Posterior vena cava (tissue), 2 donors: ENCODE data around the gene TARBP1. TPM values are rescaled to one million over a fixed set of nuclear protein-coding genes. Genes with fewer than 3 reads are reported as not detected.
"Not testable (repeated sequence)": the region's sequence is repeated elsewhere in the genome, so short reads cannot be mapped to it uniquely, and the experiment has no call there.

Source experiments
- DNase-seq: peaks from one replicate; pipeline ENCODE4 v3.0.0-alpha.2; 2020; ENCODE audit warnings: low spot score
- intact Hi-C, 2 donors: fragments of 100-400 bp; cut with DNase I; formaldehyde crosslinking; loops; one replicate each; pipeline versions ENCODE4 v1.14.1 to v1.14.2; 2022 to 2023
- total RNA-seq, 2 donors: library from RNA; stranded (reverse); fragmentation: NEBNext Ultra II Directional; extraction: Animal tissue kit (Norgen Biotek cat#: 25700); gene quantifications; one replicate each; pipeline ENCODE4 v1.2.1, GENCODE V29; 2021
- donor health status: DM: yes; HTN: yes; CAD: no.
- donor health status: DM: yes; HTN: yes; CAD: no.

Gene TARBP1
- total RNA-seq, 2 donors from 2014 or later: 13.8 to 20.0 TPM

GRCh38 chr1:234509457-234510328 is 30.7 kb upstream of the TARBP1 start:
- intact Hi-C loops: loop anchor here (5.0 to 10.0 kb wide), 3 partner anchors 83 to 465 kb away; no protein-coding TSS in a partner anchor
- no peak for DNase-seq

DNA sequence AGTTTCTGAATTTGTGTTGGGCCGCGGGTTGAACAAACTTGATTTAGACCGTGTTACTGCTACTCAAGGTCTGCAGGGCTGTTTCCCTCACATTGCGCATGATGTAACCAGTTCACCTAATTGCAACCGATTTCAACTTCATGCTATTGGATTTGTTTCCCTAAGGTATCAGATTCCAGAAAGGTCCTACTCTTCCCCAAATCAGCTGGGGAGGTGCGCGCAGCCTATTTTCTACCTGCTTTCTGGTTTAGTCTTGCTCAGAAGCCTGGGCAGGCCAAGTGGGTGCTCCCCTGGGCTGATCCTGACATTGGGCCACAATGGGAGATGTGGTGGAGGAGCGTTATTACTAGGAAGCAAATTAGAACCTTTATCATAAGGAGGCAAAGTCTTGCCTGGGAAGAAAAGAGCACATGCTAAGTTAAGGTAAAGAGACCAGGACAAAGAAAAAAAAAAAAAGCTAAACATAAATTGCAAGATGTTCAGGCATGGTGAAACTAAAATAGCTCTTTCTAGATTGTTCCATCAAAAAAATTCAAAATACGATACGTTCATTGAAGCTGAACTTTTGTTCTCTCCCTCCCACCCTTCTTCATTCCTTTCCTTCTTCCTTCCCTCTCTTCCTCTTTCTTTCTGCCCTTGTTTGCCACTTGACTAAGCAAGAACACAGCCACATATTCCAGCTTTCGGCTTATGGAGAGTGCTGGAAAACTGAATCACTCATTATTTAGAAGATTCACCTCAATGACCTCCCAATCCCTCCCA is 28.8 kb upstream of the TARBP1 start:
- intact Hi-C loops: loop anchor here (5.0 to 10.0 kb wide), 3 partner anchors 84 to 467 kb away; no protein-coding TSS in a partner anchor
- no peak for DNase-seq

DNA sequence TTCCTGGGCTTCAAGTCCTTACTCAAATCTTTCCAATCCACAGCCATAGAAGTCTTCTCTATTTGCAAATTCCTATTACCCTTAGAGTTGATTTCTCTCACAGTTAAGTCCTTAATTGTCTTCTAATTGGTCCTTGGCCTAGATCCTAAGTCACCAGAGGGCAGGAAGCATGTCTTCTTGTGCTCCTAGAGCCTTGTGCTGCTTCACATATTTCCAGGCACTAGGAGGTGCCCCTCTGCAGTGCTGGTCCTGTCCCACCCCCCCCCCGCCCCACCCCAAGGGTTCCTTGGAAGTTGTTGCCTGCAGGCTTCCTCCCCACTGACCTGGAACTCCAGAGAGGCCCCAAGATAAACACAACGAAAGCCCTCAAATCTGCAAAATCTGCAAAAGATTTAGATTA is 28.1 kb upstream of the TARBP1 start:
- intact Hi-C loops: loop anchor here (5.0 to 10.0 kb wide), 3 partner anchors 85 to 468 kb away; no protein-coding TSS in a partner anchor
- DNase-seq: no peak

DNA sequence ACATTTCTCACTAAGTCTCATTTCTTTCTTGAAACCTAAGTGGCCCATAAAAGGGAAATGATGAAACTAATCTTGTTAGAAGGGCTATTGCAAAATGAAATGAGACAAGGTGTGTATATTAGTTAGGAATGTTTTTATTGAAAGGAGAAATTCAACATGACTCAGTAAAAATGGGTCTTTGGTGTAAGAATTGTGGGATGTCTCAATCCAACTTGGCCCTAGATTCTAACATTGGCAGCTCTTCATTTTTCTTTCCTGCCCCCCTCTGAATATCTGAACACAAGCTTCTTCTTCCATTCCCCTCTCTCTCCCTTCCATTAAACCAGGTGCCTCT is 26.8 kb upstream of the TARBP1 start:
- no peak for DNase-seq
- intact Hi-C loops: loop anchor here (5.0 to 10.0 kb wide), 3 partner anchors 87 to 469 kb away; no protein-coding TSS in a partner anchor

- intact Hi-C loops: loop anchor here (5.0 to 10.0 kb wide), 3 partner anchors 87 to 470 kb away; no protein-coding TSS in a partner anchor
- DNase-seq: no peak
Measured at GRCh38 chr1:234504969-234505768, 26.2 kb upstream of the TARBP1 start.

DNA sequence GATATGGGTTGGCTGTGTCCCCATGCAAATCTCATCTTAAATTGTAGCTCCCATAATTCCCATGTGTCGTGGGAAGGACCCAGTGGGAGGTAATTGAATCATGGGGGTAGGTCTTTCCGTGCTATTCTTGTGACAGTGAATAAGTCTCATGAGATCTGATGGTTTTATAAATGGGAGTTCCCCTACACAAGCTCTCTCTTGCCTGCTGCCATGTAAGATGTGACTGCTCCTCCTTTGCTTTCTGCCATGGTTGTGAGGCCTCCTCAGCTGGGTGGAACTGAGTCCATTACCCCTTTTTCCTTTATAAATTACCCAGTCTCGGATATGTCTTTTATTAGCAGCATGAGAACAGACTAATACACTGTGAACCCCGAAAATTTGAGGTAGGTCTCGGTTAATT is 25.3 kb upstream of the TARBP1 start:
- intact Hi-C loops: loop anchor here (10.0 kb wide), 2 partner anchors 91 to 471 kb away; no protein-coding TSS in a partner anchor

GRCh38 chr1:234503193-234504050 is 24.4 kb upstream of the TARBP1 start:
- intact Hi-C loops: loop anchor here (10.0 kb wide), 2 partner anchors 91 to 471 kb away; no protein-coding TSS in a partner anchor
- no peak for DNase-seq

More for the DNA sequence above, 25.3 kb upstream of the TARBP1 start:
- not testable (repeated sequence) for DNase-seq

DNA sequence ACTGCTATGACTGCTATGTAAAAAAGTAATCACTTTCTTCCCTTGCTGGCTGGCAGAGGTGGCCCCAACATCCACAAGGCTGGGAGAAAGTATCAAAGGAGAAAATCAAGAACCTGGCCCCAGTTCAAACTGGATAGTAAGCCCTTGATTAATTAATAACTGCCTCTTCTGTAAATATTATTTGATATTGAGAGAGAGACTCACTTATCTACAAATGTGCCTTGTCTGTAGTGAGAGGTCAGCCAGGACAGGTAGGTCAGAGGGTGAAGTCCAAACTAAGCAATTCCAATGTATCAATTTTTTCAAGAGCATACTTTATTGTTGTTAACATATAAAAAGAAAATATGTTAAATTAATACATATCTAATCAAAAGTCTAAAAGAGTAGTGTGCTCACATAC is 23.8 kb upstream of the TARBP1 start:
- intact Hi-C loops: loop anchor here (10.0 kb wide), 2 partner anchors 92 to 472 kb away; no protein-coding TSS in a partner anchor
- no peak for DNase-seq

DNA sequence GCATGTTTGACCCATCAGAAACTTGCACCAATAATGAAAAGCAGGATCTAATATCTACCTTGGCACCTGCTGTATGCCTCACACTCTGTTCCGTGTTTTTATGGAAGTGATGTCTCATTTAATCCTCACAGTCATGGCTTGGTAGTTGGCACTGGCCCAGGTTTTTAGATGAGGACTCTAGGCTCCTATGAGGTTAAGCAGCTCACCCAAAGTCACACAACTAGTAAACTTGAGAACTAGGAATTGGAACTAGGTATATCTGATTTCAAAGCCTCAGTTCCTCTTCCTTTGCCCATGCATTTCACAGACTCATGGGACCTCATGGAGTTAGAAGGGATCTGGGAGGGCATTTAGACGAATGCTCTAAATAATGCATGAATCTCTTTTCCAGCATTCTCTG is 21.3 kb upstream of the TARBP1 start:
- intact Hi-C loops: loop anchor here (10.0 kb wide), 2 partner anchors 95 to 475 kb away; no protein-coding TSS in a partner anchor

GRCh38 chr1:234499943-234500245 is 20.9 kb upstream of the TARBP1 start:
- intact Hi-C loops: loop anchor here (5.0 to 10.0 kb wide), 6 partner anchors 95 to 592 kb away; no protein-coding TSS in a partner anchor
- no peak for DNase-seq

More for the DNA sequence above, 21.3 kb upstream of the TARBP1 start:
- DNase-seq: no peak

DNA sequence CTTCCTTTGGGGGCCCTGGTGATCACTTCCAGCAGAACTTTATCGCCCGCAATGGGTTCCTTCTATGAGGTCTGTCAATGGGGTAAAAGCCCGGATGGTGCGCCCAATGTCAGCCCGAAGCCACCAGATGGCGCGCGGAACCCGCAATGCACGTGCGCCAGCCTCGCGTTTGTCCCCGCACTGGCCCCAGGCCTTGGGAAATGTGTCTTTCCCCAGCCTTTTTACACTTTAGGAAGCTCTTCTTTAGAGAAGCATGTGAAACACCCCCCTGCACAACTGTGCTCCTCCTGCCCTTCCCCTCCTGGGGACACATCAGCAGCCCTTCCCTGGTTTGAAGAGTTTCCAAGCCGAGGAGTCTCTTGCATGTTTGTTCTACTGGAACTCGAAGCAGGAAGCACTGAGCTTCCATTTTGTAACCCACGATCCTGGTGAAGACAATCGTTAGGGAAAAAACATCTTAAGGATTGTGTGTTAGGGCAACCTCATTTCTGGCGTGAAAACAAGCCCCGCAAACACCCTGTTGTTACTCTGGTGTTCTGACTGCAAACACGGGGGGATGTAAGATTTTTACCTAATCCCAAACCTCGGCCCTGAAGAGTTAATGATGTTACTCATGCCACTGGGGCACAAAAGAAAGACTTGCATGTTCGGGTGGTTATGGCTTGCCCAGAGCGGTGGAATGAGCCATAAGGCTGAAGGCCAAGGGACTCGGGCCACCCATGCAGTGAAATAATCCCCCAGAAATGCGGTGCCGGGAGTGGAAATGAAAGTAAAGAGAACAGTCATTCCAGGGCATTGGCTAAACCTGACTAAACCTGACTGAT is 20.4 kb upstream of the TARBP1 start:
- intact Hi-C loops: loop anchor here (5.0 kb wide), 4 partner anchors 108 to 593 kb away; no protein-coding TSS in a partner anchor
- peak; percentile 98 for DNase-seq

DNA sequence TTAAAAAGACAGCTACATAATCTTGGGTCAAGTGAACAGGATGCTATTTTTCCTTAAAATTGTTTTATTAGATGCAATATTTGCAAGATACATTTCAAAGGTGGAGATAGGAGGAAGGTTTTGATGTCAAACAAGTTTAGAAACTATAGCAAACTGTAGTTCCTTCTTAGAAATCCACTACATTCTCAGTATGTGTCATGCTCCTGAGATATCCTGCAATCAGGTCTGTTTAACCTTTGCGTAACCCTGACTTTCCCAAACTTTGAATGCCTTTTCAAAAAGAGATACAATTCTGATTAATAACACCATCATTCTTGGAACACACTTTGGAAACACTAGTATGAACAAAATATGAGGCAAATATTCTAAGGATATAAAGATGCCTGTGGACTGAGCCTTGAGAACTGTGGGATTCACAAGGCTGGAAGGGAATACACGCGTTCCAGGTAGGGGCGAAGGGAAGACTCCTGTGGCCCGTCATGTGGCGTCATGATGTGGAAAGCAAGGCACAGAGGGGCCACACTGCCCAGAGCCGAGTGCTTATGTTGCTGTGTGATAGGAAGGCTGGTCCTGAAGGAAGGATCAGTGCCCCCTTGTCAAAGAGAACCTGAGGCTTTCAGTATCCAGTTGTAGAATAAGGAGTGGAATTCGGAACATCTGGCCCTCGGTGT is 19.6 kb upstream of the TARBP1 start:
- no peak for DNase-seq
- intact Hi-C loops: loop anchor here (5.0 kb wide), 4 partner anchors 109 to 594 kb away; no protein-coding TSS in a partner anchor

- intact Hi-C loops: loop anchor here (5.0 kb wide), 4 partner anchors 110 to 595 kb away; no protein-coding TSS in a partner anchor
Measured at GRCh38 chr1:234497589-234497988, 18.6 kb upstream of the TARBP1 start.

DNA sequence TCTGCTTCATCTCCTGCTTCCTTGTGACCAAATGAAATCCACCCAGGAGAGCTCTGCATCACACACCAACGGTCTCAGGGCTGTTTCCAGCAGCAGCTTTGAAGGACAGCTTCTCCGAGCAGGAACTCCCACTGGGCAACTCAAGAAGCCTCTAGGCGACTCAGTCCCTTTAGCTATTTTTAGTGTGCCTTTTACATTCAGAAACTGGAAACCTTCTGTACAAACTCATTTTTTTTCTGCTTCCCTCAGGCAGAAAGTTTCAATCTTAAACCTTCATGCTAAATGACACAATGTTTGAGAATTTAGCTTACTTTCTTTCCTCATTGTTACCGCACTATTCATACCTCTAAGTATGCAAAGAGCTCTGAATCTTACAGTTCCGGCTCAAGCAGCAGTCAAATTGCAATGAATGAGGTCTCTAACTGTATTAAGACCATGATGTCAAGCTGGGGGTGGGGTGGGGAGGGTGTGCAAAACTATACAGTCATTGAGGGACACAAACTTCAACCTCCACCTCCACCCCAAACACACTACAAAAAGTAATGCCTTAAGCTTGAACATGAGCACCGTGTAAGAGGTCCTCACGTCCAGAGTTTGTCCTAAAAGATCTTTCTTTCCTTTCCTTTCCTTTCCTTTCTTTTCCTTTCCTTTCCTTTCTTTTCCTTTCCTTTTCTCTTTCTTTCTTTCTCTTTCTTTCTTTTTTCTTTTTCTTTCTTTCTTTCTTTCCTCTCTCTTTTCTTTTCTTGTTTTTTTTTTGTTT is 16.4 kb upstream of the TARBP1 start:
- no peak for DNase-seq

More at GRCh38 chr1:234497589-234497988, 18.6 kb upstream of the TARBP1 start:
- no peak for DNase-seq

DNA sequence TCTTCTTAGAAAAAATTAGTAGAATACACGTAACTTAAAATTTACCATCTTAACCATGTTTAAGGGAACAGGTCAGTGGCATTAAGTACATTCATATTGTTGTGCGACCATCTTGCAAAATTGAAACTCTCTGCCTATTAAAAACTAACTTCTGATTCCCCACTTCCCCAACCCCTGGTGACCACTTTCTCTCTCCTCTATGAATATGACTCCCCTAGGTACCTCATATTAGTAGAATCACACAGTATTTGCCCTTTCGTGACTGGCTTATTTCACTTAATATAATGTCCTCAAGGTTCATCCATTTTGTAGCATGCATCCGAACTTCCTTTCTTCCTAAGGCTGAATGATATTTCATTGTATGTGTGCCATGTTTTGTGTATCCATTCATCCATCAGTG is 15.1 kb upstream of the TARBP1 start:
- intact Hi-C loops: no loop called here
- DNase-seq: no peak

More for the DNA sequence above, 16.4 kb upstream of the TARBP1 start:
- intact Hi-C loops: loop anchor here (5.0 kb wide), 4 partner anchors 112 to 597 kb away; no protein-coding TSS in a partner anchor
